ENCODE data around the gene PUS7.
"Not testable (repeated sequence)": the region's sequence is repeated elsewhere in the genome, so short reads cannot be mapped to it uniquely, and the experiment has no call there.

The PUS7 gene

DNA sequence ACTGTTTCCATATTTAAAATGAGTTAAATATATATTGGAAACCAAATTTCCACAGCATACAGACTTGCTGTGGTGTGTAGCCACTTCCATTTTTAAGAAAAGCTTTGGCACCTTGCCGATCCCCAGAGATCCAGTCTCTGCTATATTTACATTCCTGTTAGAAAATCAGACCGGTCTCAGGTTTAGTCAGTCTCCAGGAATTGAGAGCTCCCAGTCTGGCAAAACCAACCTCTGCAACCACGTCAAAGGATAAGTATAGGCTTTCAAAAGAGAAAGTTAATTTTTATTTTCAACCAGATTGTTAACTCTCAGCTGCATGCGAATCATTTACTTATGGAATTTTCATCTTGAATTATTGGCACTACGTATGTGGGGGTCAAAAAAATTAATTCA lies 28.2 kb downstream of the PUS7 start:
- no peak for DNase-seq

DNA sequence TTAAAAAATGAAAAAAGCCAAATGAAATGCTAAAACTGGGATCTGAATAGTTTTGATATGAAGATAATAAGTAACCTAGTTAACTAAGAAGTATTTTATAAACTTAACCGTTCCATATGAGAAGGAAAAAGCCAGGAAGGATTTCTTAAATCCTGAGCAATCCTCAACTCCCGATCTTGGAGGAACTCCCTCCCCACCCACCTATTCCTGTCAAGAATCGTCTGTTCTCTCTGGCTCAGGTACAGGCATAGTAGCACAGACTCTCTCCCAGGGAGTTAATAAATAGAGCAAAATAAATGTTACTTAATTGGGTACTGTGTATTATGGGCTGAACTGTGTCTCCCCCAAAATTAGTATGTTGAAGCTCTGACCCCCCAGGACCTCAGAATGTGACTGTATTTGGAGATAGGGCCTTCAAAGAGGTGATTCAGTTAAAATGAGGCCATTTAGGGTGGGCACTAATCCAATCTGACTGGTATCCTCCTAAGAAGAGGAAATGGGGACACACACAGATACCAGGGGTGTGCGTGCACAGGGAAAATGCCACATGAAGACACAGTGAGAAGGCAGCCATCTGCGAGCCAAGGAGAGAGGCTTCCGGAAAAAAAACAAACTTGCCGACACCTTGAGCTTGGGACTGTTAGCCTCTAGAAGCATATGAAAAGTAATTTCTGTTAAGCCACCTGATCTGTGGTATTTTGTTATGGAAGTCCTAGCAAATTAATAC lies 28.7 kb downstream of the PUS7 start:
- no peak for DNase-seq

DNA sequence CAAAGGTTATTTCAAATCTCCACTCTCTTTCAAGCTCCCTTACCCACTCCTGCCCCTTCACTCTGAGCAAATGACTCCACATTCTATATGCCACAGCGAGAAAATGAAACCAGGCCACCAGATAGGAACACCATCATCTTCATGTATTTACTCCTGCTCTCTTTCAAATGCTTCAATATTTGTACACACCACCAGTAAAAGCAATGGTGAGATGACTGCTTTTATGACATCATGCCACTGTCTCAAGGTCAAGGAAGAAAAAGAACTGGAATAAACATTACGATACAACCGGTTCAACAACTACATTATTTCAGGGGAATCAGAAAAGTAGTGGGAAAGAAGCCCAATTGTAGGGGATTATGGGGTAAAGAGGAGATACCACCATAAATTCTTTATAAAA lies 32.7 kb downstream of the PUS7 start:
- DNase-seq, result no peak

DNA sequence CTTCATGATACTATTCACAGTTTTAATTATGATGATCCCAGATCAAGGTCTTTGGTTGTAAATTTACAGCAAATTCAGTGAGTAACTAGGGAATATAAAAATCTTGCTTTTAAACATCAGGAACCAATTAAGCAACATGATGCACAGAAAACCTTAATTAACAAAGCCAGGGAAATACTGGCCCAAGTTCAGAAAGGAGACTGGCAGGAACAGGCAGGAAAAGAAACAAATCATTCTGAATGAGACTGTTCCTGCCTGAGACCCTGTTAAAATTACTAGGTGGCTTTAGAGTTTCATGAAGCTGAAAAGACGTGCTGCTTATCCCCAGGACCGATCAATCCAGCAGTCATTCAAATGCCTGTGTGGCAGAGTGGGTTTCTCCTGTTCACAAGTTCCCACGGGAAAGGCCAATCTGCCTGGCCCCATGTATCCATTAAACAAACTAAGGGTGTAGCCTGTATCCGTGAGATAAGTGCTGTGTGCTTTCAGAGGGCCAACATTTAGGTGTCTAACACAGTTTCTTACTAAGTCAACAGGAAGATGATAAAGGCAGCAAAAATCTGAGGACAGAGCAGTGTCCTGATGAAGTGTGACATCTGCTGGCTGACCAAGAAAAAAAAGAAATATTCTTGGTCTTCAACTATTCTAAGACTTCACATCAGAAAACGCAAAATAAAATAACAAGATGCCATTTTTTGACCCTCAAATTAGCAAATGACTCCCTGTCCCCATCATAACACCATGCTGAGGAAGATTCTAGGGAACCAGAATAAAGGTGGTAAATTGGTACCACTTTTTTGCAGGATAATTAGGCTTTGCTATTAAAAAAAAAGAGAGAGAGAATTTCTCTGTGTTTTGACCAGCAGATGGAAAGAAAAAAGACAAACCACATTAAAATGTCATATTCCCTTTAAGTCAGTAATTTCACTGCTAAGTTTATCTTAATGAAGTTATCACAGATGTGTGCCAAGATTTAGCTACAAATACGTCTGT lies 34.2 kb downstream of the PUS7 start:
- no peak for DNase-seq

DNA sequence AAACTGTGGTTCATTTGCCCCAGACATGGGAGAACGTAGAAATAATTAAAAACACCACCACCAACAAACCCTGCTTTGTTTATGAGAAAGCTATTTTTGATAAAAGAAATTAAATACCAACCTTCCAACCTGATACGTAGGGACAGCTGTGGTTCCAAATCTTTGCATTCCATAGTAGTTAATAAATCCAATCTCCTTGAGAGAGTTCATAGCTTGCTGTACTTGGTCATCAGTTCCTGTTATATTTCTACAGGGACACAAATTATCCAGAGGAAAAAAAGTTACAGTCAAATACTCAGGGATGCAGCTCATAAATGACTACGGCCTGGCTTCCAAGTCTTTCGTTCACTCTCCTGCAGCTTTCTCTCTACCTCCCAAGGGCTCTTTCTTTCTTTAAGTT lies 41.1 kb downstream of the PUS7 start:
- DNase-seq, result no peak

DNA sequence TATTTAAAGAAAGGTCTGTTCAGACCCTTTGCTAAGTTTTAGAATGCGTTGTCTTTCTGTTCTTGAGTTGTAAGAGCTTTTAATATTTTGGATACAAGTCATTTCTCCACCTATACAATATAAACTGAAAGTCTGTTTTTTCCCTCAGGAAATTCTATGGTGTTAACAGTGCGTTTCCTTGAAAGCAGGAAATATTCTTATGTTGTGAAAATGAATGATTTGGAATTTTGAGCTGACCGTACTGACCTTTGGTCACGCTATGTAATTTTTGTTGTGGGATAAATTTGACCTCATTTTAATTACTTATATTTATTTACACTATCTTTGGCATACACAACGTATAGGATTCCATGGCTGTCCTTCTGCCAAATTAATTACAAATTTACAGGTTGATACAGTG lies 43.5 kb downstream of the PUS7 start:
- no peak for DNase-seq

DNA sequence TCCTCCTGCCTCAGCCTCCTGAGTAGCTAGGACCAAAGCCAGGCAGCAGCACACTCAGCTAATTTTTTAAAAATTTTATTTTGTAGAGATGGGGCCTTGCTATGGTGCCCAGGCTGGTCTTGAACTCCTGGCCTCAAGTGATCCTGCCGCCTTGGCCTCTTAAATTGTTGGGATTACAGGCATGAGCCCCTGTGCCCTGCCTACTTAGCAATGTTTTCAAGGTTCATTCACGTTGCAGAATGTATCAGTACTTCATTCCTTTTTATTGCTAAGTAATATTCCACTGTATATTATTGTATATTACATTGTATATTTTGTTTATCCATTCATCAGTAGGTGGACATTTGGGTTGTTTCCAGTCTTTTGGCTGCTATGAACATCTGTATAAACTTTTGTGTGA lies 44.2 kb downstream of the PUS7 start:
- no peak for DNase-seq

DNA sequence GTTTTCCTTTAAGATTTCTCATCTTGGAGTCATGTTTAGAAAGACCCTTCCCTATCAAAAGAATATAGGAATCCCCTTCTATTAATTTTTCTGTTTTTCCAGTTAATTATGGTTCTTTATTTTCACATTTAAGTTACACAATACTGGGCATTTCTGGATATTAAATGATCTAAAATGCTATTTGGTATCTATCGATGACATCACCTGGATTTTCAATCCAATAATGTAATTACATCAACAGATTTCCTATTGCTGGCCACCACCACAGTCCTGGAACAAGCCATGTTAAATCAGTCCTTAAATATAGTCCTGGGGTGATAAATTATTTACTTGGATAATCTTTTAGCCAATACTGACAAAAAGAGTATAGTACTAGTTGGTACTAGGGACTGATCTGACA lies 48.0 kb downstream of the PUS7 start:
- DNase-seq, result no peak

DNA sequence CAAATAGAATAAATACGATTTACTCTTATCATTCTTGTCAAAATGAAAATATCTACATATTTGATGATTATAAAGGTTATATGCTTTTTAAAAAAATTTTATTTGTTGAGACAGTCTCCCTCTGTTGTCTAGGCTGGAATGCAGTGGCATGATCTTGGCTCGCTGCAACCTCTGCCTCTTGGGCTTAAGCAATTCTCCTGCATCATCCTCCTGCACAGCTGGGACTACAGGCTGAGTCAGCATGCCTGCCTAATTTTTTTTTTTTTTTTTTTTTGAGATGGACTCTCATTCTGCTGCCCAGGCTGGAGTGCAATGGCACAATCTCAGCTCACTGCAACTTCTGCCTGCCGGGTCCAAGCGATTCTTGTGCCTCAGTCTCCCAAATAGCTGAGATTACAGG lies 48.9 kb downstream of the PUS7 start:
- DNase-seq, result no peak

DNA sequence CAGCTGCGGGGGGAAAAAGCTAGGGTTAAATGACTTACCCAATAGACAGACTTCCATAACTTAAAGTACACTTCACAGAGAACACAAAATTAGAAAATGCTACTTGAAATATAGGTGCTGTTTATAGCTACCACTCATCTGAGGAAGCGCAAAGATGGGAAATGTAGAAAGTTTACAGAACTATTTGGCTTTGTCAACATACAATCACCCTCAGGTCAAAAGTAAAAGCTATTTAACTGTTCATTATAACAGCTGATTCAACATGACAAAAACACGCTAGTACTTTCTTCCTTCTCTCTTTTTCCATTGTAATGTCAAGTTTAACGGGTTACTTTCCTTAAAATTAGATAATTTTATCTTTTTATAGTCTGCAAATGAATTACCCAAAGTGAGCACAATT lies 51.2 kb downstream of the PUS7 start:
- DNase-seq, result no peak

DNA sequence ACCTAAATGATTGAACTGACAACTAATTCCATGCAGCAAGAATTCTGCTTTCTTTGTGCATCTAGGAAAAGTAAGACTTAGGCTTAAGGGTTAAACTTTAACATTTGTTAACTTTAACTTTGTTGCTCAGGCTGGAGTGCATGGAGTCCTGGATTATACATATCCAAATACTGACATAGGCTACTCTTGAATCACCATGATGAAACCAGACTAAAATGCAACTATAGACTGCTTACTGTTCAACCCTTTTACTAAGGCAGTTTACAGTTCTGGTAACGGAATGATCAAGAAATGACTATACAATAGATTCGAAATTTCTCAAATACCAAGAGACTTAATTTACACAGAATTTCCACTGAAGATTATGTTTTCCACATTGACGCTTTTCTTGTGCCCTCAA lies 52.0 kb downstream of the PUS7 start:
- DNase-seq, result no peak

DNA sequence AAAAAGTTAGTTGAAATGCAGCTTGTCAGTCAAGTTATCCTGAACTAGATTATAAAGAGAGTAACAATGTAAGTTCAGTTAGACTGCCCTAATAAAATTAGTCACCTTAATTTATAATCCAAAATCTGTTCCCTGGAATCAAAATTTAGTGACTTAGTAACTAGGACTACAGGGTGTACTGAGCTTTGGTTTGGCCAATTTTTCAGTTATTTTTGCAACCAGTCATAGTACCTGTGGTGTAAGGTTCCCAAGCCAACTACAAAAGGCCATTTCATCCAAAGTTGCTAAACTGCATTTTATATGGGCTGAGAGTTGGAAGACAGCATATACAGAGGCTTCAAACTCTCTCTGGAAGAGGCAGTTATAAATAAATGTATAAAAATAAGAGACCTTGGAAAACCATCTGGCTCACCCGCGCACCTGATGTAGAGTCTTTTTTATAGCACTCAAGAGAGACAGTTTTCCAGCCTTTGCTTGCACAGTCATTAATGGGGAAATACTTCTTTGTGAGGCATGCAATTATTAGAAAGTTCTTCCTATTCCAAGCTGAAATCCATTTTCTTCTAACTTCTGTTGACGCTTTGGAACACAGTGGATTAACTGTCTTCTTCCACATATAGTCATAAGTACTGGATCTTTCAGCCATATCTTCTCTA lies 59.2 kb downstream of the PUS7 start:
- DNase-seq, result no peak

DNA sequence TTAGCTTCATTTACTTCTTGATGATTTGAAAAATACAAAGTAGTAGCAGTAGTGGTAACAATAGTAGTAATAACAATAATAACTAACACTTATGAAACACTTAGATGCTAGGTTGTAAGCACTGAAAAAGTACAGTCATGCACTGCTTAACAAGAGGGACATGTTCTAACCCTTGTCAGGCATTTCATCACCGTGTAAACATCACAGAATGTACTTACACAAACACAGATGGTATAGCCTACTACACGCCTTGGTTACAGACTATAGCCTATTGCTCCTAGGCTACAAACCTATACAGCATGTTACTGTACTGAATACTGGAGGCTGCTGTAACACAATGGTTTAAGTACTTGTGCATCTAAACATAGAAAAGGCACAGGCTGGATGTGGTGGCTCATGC lies 60.6 kb downstream of the PUS7 start:
- no peak for DNase-seq

DNA sequence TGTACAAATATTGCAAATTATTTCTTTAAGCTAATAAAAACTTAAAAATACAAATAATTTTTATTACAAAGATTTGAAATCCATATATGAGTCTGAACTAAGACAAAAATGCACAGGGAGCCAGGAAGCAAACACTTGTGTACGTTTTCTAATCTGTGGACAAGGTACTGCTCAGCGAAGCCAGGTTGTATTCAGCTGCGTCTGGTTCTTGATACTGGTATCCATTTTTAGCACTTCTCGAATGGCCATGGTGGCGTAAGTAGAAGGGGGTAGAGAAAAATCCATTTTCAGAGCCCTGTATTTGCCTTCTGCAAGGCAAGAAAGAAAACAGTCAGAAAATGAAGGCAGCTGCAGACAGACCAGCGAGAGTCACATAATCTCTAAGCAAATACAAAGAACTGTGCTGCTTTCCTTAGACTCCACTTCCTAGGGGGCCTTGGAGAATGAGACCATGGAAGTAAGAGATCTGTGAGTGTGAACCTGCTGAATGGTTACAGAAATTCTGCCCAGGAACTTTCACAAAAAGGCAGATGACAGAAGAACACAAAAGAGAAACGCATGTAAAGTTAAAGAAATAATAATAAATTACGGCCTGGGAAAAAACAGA lies 64.3 kb downstream of the PUS7 start:
- no peak for DNase-seq

DNA sequence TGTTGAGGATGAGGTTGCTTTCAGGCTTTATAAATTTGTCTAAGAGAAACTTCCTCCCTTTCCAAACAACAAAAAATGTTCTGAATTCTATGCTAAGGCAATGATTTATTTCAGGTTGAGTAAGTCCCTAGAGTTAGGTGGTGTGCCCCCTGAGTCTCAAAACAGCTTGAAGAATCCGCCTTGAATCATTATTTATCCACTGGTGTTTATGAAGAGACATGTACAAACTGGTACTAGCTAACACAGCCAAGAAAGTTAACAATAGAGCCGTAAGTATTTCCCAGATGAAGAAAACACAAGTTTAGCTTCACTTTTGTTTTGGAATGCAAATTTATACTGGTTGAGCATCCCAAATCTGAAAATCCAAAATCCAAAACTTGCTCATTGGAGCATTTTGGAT lies 67.2 kb downstream of the PUS7 start:
- DNase-seq, result no peak

DNA sequence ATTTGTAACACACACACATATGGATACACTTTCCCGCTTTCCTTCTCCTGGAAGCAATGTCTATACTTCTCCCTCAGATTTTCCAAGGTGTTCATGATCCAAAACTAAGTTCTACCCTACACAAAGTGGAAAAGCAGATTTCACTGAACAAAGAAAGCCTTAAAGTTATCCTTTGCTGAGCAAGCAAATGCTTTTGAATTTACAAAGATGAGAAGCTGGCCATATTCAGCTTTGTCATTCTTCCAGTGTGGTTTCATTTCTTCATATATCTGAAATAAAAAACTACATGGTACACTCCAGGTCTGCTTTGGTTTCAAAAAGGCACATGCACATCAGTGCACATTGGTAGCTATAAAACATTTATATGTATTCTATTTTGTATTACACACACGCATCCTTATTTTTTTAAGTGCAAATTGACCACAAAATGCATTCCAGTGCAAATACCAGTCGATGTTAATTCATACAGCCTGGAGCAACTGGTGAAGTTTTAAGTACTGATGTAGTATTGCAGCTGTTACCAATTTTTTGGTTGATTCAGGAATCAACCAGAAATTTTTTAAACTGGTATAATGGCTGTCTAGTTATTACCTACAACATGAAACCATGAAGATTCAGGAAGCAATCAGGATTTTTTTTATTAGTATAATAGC lies 67.8 kb downstream of the PUS7 start:
- DNase-seq, result no peak

DNA sequence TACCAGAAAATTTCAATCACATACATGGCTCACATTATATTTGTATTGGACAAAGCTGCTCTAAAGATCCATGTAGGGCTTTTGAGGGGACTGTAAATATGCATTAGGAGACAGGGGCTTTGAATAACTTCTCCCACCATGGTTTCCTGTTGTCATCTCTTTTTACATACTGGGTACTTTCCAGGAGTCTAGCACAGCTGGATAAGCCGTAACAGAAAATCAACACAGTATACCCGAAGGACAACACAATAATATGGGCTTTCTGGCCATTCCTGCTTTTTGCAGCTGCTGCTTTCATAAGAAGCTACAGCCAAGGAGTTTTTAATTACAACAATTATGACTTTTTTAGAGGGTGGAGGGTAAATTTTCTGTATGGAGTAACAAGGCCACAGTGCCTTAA lies 70.0 kb downstream of the PUS7 start:
- no peak for DNase-seq

DNA sequence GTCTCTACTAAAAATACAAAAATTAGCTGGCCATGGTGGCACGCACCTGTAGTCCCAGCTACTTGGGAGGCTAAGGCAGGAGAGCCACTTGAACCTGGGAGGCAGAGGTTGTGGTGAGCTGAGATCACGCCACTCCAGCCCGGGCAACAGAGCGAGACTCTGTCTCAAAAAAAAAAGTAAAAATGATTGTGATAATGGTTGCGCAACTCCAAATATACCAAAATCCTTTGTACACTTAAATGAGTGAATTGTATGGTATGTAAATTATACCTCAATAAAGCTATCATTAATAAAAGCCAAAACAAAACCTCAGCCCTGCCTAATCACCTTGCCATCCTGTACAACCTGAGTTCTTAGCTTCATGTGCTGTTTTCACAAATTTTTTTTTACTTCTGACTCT lies 71.2 kb downstream of the PUS7 start:
- not testable (repeated sequence) for DNase-seq

DNA sequence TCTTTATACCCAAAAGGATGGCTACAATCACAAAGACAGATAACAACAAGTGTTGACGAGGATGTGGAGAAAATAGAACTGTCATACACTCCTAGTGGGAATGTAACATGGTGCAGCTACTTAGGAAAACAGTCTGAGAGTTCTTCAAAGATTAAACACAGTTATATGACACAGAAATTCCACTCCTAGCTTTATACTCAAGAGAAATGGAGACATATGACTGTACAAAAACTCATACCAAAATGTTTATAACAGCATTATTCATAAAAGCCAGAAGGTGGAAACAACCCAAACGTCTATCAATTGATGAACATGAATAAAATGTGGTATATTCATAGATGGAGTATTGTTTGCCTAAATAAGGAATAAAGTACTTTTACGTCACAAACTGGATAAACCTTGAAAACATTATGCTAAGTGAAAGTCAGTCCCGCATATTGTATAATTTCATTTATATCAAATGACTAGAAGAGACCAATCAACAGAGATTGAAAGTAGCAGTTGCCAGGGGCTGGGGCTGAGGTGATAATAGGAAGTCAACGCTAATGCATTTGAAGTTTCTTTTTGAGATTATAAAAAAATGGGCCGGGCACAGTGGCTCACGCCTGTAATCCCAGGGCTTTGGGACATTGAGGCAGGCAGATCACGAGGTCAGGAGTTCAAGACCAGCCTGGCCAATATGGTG lies 71.8 kb downstream of the PUS7 start:
- no peak for DNase-seq

DNA sequence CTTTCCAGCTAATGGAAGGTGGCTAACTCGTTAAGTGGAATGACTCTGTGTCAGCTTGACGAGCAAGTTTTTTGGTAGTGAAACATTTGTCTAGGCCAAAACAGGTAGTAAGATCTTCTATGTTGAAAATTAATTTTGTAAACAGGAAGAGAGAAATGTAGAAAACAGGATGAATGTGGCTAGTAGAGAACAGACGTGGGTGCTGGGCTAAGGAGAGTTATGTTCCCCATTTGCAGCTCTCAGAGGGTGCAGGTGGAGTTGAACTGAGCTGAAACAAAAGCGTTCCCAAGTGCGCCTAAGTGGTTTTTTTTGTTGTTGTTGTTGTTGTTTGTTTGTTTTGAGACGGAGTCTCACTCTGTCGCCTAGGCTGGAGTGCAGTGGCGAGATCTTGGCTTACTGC lies 73.9 kb downstream of the PUS7 start:
- DNase-seq, result no peak

DNA sequence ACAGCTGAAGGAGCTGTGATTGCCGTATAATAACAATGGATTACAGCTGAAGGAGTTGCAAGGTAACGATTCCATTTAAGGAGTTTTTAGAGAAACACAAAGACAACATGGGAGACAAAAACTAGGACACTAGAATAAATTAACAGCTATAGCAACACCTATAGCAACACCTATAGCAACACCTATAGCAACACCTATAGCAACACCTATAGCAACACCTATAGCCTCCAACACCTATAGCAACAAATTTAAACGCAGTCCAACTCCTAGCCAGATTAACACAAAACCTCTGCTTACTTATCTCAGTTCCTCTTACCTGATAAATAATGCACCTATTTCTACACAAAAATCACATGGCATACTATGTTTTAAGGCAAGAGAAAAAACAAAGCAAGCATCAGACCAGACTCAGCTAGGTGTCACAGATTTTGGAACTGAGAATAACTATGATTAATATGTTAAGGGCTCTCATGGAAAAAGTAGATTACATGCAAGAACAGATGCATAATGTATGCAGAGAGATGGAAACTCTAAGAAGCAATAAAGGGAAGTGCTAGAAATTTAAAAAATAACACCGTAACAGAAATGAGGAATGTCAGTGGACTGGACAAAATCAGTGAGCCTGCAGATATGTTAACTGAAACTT lies 77.6 kb downstream of the PUS7 start:
- no peak for DNase-seq

DNA sequence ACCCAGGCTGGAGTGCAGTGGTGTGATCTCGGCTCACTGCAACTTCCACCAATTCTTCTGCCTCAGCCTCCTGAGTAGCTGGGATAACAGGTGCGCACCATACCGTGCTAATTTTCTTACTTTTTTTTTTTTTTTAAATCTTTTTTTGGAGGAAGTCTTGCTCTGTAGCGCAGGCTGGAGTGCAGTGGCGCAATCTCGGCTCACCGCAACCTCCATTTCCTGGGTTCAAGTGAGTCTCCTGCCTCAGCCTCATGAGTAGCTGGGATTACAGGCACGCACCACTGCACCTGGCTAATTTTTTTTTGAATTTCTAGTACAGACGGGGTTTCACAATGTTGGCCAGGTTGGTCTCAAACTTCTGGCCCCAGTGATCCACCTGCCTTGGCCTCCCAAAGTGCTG lies 79.9 kb downstream of the PUS7 start:
- DNase-seq, result not testable (repeated sequence)
